Left forelimb (tissue), 1 donor: ENCODE data around the gene TFB2M.
"Not testable (repeated sequence)": the region's sequence is repeated elsewhere in the genome, so short reads cannot be mapped to it uniquely, and the experiment has no call there.

Source experiments
- DNase-seq: peaks from one replicate; pipeline ENCODE4 v3.0.0-alpha.2; 2018; ENCODE audit warnings: low spot score

Gene TFB2M, protein sequence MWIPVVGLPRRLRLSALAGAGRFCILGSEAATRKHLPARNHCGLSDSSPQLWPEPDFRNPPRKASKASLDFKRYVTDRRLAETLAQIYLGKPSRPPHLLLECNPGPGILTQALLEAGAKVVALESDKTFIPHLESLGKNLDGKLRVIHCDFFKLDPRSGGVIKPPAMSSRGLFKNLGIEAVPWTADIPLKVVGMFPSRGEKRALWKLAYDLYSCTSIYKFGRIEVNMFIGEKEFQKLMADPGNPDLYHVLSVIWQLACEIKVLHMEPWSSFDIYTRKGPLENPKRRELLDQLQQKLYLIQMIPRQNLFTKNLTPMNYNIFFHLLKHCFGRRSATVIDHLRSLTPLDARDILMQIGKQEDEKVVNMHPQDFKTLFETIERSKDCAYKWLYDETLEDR

DNA sequence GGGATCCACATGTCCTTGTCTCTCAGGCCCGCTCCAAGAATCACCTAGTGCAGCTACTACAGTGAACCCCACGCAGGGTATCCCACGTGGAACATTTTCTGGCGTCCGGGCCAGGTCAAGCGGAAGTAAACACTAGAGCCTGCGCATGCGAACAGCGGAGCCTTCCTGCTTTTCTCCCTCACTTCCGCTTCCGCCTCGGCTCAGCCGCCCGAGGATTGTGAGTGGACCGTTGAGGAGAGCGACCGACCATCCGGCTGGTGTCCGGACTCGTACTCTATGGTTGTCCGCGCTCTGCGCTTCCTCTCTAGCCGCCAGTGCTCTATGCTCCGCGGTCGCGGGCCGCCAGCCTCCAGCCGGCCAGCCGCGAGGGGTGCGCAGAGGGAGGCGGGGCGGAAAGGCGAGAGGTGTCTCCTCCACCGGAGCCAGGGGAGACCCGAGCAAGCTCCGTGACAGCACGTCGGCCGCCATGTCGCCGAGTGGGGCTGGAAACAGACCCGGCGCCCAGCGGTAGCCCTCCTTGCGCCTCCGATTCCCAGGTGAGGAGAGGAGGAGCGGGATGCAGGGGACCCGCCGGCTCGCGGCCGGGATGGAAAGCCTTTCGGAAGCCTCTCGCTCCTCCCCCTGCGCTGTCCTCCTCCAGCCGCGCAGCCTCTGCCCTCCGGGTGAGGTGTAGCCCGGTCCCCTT, at the start of gene TFB2M, which contains the start of gene CNST:
TFB2M (minus strand) TSS at position 134 of the 685 bp plus-strand sequence; CDS start at position 11, 123 bp downstream.
CNST (plus strand) TSS at position 329 of the 685 bp plus-strand sequence. CDS start 25,107 bp downstream, outside the sequence.
- peak; percentile 100 for DNase-seq

DNA sequence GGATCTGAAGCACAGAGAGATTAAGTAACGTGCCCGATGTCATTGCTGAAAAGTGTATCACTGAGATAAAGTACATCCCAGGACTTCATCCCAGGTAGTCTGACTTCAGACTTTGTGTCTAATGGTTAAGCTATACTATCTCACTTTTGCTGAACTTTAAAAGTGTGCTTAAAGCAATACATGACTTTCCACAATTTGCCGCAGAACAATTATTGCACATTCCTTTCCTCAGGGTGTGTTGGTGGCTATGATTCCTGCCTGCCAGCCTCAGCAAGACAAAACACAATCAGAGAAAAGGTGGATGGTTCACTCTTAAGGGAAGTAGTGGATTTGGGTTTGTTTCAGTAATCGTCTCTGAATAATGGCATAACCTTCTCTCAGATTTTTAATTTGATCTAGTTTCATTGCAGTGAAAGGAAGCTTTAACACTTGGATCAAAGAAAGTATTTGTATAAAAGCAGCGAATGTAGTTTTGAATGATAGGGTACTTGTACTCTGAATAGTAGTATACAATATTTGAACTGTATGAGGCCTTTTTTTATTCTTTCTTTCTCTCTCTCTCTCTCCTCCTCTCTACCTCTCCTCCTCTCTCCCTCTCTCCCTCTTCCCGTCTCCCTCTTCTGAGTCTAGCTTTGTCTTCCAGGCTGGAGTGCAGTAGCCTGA, 47.2 kb upstream of the TFB2M start:
- DNase-seq, result no peak

DNA sequence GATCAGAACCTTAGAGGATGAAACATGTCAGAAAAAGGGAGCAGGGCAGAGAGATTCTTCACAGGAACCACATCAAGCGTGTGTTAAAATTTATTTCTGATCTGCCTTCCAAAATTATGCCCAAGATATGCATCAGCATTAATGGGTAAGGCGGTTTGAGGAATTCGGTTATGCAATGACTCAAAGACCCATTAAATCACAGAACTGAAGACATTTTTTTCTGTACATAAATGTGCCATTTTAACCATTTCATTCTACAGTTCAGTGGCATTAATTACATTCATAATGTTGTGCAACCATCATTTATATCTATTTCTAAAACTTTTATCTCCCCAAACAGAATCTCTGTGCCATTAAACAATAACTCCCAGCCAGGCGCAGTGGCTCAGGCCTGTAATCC, 43.6 kb upstream of the TFB2M start:
- no peak for DNase-seq

DNA sequence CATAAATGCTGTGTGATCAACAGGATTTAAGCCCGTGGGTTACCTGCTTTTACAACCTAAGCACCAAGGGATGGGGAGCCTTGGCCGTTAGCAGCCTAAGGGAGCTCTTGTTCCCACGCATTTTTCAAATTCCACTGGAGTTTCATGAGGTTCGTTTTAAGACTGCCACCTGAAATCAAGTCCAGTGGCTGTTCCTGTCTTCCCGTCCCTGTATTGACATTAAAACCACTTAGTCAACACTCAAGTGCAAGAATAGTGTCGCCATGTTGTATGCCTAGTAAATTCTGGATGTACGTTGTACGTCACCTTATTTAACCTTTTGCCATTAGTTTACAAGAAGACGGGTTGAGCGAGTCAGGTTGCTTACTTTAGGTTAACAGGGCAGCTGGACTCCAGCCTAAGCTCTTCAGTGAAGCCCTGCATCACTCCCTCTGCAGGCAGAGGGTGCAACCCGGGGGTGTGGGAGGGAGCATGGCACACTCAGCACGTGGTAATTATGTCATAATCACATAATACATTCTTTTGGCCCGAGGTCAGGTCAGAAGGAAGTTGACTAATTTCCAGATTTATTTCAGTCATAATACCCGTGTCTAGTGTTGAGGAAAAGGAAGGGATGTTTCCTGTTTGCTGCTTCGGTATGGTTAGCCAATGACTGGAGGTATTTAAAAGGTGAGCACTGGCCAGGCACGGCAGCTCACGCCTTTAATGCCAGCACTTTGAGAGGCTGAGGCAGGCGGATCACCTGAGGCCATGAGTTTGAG, 42.7 kb upstream of the TFB2M start:
- no peak for DNase-seq

DNA sequence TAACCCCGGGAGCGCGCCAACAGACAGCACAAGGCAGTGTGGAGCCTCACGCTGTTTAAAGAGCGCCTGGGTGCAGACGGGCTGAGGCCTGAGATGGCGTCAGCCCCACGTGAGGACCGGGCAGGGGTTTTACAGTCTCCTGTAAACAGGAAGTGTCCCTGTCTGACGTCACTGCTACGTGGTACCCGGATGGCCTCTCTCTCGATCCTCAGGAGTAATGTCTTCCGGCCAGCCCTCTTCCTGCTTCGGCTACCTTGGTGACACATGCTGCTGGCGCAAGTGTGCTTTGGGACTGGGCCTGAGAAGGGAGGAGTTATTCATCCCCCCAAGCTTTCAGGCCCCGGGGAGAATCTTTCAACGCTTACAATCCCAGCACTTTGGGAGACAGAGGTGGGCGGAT, 41.4 kb upstream of the TFB2M start:
- no peak for DNase-seq

DNA sequence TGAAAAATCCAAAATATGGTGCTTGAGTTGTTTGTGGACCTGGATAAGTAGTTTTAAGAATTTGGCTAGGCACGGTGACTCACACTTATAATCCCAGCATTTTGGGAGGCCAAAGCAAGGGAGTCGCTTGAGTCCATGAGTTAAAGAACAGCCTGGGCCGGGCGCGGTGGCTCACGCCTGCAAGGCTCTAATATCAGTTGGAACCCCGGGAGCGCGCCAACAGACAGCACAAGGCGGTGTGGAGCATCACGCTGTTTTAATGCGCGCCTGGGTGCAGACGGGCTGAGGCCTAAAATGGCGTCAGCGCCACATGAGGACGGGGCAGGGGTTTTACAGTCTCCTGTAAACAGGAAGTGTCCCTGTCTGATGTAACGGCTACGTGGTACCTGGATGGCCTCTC, 39.2 kb upstream of the TFB2M start:
- DNase-seq, result not testable (repeated sequence)

DNA sequence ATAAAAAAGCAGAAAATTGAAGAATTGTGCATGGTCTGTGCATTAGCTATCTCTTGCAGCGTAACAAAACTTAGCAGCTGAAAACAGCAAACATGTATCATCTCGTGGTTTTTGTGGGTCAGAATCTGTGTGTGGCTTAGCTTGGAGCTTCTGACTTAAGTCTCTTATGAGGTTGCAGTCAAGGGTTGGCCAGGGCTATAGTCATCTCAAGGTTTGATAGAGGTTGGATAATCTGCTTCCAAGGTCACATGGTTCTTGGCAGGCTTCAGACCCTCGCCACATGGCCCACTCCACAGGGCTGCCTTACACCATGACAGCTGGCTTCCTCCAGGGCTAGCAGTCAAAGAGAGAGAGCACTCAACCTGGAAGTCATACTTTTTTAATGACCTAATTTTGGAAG, 36.1 kb upstream of the TFB2M start:
- DNase-seq, result no peak

DNA sequence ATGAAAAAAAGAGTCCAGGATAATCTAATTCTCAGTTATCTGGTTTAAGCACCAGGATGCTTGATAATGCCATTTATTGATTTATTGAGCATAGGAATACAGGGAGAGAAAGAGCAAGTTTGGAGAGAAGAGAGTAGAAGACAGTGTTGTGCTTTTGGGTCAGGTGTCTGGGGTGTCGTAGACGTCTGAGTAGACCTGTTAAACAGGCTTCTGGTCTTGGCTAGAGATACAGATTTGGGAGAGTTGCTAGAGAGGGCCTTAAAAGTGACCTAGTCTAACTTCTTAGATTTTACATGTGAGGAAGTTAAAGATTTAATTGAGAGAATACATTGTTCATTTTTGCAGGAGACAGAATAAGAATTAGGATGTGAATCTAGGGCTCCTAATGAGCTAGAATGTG, 34.5 kb upstream of the TFB2M start:
- no peak for DNase-seq

DNA sequence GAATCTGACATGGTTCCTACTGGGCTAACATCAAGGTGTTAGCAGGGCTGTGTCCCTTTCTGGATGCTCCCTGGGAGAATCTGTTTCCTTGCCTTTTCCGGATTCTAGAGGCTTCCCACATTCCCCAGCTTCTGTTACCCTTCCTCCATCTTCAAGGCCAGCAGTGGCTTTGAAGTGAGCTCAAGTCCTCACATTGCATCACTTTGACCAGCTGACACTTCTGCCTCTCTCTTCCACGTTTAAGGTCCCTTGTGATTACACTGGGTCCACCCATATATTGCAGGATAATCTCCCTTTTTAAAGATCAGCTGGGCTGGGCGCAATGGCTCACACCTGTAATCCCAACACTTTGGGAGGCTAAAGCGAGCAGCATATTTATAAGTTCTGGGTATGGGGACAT, 33.3 kb upstream of the TFB2M start:
- no peak for DNase-seq

DNA sequence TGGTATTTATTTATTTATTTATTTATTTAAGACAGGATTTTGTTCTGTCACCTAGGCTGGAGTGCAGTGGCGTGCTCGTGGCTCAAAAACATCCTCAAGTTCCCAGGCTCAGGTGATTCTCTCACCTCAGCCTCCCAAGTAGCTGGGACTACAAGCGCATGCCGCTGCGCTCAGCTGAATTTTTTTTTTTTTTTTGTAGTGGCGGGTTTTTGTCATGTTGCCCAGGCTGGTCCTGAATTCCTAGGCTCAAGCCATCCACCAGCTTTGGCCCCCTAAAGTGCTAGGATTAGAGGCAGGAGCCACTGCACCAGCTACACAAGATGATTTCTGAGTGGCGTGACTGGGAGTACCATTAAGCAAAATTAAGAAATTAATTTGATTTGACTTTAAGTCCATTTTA, 31.9 kb upstream of the TFB2M start:
- DNase-seq, result no peak

DNA sequence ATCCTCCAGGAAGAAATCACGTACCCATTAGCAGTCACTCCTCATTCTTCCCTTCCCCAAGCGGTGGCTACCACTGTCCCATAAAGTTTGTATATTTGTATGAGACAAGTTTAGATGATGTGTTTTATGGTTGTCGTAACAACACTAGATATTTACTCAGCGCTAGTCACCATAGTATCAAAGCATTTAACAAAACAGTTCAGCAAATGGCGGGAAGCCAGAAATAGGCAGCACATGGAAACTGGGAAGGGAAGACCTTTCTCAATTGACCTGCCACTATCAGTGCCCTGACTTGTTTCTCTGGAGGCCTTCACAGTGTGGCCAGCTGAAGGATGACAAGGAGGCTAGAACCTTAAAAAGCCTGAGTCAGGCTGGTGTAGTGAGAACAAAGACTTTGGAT, 31.3 kb upstream of the TFB2M start:
- no peak for DNase-seq

DNA sequence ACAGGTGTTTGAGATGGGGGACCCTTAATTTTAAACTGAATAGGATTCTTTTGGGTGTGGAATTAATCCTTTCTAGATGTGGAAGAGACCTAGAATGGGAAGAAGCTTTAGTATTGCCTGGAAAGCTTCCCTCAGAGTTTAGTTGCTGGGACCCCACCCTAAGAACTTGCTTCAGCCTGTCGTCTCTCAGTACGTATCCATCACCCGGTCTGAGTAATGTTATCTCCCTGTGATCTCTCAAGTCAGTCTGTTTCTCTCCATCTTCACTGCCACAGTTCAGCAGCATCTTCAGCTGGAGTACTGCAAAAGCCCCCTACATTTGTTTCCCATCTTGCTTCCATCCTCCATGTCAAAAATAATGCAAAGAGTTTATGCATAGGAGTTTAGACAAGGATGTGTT, 29.1 kb upstream of the TFB2M start:
- no peak for DNase-seq

DNA sequence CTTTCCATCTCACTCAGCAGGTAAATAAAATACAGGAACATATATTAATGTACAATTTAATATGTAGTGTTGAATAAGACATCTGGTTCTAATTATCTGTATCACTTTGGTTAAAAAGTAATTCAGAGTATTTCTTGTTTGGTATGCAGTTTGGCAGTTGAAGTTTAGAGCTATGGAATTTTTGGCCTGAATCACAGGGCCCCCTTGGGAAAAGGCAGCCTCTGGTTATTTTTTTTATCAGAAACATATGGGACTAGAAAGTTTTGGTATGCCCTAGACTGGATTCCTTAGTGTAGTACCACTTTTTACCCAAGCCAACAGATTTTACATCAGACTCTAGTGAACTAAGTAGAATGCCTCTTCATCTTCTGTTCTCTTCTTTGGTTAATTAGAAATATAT, 26.6 kb upstream of the TFB2M start:
- DNase-seq, result no peak

DNA sequence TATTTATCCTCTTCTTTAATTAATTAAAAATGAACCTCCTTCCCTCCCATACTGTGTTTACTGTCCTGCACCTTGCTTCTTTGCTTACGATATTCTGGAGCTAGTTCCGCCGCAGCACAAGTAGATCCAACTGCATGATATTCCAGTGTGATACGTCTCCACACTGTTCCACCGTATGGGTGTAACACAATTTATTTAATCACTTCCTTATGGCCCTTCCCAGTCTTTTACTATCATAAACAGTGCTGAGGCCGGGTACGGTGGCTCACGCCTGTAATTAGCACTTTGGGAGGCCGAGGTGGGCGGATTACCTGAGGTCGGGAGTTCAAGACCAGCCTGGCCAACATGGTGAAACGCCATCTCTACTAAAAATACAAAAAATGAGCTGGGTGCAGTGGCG, 25.9 kb upstream of the TFB2M start:
- DNase-seq, result no peak

DNA sequence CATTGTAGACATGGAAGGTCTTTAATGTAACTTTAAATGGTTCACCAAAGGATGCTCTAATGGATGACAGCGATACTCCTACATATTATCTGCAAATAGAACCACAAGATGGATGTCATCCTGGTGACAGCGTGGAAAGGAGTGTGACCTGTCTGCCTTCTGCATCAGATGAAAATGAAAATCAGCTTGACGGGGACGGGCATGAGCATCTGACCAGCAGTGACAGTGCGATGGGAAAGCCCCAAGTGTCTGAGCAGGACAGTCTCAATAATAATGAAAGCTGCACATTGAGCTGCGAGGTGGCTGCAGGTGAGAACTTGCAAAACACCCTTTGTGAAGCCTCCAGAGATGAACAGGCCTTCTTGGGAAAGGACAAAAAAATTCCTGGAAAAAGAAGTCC, 25.4 kb upstream of the TFB2M start:
- DNase-seq, result no peak

DNA sequence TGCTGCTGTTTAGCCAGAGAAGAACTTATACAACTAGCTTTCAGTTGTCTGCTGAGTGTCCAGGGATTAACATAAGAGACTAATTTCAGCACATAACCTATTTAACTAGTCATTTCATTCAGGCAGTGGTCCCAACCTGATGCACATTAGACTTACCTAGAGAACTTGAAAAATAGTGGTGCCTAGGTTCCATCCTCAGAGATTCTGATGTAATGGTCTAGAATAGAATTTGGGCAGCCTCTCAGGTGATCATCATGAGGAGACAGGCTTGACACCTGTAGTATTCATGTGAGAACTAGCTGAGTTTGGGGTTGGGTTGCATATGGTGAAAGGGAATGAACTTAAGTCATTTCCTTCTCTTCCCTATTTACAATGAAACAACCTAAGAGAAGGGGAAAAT, 25.0 kb upstream of the TFB2M start:
- no peak for DNase-seq

DNA sequence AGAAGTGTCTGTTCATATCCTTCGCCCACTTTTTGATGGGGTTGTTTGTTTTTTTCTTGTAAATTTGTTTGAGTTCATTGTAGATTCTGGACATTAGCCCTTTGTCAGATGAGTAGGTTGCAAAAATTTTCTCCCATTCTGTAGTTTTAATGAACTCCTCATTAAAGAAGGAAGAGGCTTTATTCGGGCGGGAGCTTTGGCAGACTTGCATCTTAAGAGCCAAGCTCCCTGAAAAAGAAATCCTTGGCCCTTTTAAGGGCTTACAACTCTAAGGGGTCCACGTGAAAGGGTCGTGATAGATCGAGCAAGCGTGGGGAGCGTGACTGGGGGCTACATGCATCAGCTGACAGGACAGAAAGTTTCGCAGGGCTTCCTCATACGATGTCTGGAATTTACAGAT, 23.9 kb upstream of the TFB2M start:
- not testable (repeated sequence) for DNase-seq

DNA sequence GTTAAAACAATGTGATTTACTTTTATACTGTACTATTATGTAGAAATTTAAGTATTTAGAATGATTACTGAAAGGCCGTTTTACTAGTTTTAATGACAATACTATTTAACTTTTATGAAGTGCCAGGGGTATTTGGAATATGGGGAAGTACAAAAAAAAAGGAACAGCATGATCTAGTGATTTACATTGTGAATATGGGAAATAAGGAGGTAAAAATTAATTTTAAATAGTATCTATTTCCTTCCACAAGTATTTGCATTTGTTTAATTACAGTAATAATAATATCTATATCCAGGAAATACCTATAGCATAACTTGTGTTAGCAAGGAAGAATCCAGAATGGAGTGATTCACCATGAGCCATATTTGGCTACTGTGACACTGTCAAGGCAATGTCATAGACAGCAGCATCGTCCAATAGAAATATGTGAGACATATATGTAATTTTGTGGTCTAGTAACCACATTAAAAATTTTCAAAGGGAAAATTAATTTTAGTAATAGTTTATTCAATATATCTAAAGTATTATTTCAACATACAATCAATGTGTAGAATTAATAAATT, 22.2 kb upstream of the TFB2M start:
- no peak for DNase-seq

DNA sequence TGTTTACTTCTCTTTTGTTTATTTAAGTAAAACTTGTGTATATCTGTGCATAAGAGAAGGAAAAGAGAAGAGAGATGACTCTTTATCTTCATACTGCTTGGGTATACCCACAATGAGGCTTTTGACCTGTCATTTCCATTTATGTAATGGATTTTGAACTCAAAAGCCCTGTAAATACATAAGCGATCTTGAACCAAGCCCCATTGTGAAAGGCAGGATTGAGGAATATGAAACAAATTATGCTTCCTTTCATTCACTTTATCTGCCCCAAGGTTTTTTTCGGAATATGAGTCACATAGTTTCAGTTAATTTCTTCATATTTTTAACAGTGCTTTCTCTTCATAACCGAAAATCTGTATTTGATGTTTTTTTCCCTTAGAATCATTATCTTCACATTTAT, 21.5 kb upstream of the TFB2M start:
- no peak for DNase-seq

DNA sequence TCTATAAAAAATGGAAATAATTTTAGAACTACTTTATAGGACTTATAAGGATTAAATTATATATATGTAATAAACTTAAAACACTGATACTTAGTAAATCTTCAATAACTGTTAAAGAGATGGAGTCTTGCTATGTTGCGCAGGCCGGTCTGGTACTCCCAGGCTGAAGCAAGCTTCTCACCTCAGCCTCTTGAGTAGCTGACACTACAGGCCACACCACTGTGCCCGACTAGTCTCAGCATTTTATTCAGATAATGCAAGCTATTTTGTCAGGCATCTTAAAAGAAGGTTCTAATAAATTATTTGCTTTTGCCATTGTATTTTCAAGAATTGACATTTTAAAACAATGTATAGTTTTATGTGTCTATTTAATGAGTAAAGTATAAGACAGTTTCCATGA, 21.0 kb upstream of the TFB2M start:
- no peak for DNase-seq

DNA sequence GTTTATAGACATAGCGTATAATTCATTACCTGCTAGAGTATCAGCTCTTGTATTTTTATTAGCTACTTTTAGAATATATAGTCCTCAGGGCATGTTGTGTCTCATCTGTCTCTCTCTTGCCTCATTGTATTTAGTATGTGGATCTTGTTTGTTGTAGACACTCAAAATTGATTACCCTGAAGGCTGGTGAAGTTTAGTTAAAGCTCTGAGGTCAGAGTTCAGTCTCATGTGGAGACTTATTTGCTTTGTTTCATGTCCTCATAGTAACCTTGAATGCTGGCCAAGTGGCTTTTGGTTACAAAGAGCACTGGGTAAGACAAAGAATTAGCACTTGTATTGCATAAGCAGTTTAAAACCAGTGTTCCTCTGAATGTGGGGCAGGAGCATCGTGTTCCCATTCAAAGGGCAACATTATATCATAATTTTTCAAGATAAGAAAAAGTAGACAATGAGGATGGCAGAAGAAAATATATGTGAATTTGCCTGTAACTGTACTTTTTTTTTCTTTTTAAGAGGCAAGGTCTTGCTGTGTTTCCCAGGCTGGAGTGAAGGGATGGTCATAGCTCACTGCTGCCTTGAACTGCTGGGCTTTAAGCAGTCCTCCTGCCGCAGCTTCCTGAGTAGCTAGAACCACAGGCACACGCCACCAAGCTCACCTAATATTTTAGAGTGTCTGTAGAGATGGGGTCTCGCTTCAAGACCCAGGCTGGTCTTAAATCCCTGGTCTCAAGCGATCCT, 17.6 kb upstream of the TFB2M start:
- DNase-seq, result no peak
